Stimulated activated CD4-positive, alpha-beta T cell treated with anti-CD3 and anti-CD28 coated beads, Interleukin-2, amount 100 ng/mL, for 24 hours (primary cell): ENCODE data around the gene GRM5.
"Not testable (repeated sequence)": the region's sequence is repeated elsewhere in the genome, so short reads cannot be mapped to it uniquely, and the experiment has no call there.

Experiments
- DNase-seq, 2 donors: peaks; one replicate each; pipeline ENCODE4 v3.0.0-alpha.2; 2020

The GRM5 gene

DNA sequence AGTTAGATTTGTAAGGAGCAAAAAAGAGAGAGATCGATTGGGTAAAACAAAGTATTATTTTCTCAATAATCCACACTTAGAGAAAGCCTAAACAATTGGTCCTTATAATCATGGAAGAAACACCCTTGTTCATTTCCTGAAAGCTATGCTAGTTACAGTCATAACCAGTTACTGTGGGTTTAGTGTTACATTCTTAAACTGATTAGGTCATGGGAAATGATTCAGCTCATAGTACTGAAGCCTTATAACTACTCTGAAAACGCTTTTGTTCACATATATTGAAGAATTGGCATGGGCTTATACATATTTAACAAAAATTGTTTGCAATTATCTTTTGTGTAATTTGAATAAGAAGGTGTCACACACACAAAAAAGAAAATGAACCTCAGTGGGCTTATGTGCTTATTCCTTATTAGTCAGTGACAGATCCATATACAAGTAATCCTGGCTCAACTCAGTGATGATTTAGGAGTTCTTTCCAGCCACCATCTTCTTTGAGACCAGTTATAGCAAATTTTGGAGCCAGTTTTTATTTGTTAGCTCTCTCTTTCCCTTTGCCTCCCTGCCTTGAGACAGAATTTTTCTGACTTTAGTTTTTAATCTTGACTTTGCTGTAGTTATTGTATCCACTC, 529.8 kb downstream of the GRM5 start:
- no peak for DNase-seq

DNA sequence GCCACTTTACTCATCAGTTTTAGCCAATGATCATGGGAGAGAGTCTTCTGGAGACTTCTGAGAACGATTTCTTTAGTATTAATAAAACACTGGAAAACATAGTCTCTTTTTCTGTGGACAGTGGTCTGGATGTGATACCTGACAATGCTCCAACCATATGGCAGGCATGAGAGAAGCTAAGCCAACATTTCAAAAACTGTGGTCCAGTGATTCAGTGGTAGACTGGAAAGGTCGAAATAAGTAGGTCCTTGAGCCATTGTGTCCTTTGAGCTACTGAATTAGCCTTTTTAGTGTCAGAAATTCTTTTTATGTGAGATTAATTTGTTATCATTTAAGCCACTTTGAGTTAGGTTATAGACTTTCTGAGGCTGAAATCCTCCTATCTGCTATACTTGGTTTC, 530.5 kb downstream of the GRM5 start:
- no peak for DNase-seq

DNA sequence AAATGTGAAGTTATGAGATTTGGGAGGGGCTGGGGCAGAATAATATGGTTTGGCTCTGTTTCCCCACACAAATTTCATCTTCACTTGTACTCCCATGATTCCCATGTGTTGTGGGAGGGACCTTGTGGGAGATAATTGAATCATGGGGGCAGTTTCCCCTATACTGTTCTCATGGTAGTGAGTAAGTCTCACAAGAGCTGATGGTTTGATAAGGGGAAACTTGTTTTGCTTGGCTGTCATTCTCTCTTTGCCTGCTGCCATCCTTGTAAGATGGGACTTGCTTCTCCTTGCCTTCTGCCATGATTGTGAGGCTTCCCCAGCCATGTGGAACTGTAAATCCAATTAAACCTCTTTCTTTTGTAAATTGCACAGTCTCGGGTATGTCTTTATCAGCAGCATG, 531.1 kb downstream of the GRM5 start:
- DNase-seq: not testable (repeated sequence)

- no peak for DNase-seq
Observed at GRCh38 chr11:88534185-88534584, 531.6 kb downstream of the GRM5 start.

DNA sequence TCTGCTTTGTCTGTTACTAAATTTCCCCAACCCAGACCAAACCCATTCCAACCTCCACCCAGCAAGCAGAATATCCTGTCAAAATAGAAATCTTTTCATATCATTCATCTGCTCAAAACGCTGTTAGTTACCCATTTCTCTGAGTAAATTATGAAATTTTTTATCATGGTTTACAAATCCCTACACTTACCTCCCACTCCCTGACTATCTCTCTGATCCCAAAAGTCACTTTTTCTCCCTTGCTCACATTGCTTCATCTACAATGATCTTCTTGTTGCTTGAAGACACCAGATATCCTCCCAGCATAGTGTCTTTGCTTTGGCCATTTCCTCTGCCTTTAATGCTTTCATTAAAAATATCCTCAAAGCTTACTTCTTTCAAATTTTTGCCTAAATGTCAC, 532.8 kb downstream of the GRM5 start:
- no peak for DNase-seq

DNA sequence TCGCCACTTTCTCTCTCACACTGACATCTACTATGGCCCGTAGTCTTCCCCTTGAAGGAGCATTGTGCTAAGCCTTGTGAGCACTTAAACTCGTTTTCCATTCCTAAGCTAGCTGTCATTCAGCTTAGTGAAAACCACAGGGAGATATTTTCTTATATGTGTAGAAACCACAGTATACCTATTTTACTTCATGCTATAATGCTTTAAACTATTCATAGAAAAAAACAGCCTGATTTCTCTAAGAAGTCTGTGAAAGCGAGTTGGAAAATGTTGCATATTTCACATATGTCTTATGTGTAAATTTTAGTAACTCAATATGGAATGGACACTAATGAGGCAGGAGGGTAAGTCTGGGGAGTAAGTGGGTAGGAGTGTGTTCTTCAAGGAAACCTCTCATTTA, 534.0 kb downstream of the GRM5 start:
- no peak for DNase-seq

DNA sequence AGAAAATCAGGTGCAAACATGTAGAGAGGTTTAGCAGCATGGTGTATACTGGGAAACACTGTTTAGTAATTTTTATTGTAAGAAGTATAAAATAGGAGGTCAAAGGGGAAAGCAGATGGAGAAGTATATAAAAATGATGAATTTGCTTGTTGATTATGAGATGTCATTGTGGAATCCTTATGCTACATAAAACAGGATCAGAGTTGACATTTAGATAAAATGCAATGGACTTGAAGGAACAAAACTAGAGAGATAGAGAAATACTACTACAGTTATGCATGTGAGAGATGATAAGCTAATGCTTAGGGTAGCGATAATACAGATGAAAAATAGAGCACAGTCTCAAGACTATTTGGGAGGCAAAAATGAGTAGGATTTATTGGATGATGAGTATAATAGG, 536.4 kb downstream of the GRM5 start:
- DNase-seq: no peak

DNA sequence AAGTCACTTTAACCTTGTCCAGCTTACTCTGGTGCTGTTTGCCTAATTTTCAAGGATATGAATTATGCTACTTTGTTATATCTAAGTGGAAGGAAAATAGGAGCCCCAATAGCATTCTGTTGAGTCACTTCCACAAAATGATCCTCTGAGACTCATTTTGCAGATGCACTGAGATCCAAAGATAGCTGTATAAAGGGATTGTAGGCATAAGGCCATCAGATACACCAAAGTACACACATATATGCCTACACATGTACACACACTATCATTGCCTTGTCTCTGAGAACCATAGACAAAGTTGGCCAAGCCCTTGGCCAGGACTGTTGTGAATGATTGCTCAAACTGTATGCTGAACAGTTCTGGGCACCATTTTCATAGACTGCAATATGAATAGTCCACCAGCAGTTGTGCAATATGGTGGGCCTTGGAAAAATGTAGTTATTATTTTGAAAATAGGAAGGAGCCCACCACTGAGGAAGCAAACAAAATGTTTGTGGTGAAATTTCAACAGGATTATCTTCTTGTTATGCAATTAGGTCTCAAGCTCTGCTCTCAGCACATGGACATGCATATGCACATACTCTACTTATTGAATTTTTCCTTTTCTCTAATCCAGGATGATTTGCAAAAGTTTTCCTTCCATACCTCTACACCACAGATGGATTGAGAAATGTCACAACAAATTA, 542.3 kb downstream of the GRM5 start:
- DNase-seq: no peak

- DNase-seq: no peak
Observed at GRCh38 chr11:88522624-88523385, 543.0 kb downstream of the GRM5 start.

GRCh38 chr11:88521799-88522201, 544.0 kb downstream of the GRM5 start:
- DNase-seq: no peak

DNA sequence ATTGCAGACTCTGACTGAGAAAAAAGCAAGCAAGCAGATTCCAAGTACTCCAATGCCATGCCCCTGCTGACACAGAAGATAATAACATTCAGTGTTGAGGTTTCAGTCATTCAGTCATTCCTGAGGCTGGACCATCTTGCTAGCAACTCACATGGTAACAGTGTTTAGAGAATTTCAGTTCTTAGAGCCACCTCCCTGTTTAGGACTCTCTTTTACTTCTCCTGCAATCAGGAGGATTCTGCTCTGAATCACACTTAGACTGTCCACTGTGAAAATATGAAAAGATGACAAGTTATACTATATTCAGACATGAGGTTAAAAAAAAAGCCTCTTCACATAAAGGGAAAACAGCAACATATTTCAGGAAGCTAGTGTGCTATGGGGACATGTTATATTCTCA, 544.4 kb downstream of the GRM5 start:
- DNase-seq: no peak

DNA sequence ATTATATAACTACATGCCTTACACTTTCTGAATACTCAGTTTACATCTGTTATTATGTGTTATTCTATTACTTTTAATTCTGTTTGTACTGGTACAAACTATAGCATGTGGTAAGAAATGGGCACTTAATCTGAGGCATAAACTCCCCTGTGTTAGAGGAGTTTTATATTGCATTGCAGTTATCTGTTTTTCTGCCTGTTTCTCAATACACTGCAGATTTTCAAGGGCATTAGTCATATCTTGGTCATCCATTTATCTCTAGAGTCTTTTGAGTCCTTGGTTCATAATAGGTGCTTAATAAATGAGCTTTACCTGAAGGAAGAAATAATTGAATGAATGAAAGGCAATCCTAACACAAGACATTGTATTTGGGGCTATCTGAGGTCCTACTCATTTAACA, 545.4 kb downstream of the GRM5 start:
- no peak for DNase-seq

- no peak for DNase-seq
Observed at GRCh38 chr11:88515002-88515401, 550.8 kb downstream of the GRM5 start.

- DNase-seq: no peak
Observed at GRCh38 chr11:88511006-88511405, 554.8 kb downstream of the GRM5 start.

DNA sequence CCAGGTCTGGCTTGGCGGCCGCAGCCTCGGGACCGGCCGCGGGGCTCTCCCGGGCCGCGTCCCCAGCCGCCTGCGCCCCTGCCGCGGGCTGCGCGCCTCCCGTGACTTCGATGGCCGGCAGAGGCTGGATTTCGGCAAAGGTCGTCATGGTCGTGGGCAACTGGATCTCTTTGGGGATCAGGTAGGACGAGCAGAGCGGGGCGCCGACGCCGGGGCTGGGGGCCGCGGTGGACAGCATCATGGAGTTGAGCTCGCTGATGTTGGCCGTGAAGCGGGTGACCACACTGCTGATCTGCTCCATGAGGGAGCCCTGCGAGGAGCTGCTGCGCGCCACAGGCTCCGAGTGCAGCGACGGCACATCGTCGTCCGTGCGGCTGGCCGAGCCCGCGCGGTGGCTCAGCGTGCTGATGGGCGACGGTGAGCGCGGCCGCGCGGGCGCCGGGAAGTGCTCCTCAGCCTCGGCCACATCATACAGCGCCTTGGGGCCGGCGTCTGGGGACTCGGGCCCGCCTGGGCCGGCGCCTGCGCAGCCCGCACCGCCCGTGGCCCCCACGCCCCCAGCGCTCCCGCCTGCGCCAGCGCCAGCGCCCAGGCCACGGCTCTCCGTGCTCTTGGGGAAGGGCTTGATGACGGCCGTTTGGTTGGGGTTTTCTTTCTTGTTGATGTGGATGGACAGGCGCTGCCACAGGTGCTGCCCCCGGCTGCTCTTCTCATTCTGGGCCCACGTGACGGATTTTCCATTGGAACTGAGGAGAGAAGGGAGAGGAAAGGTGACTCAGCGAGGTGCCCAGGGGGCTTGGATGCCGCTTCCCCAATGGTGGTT, 556.8 kb downstream of the GRM5 start:
- DNase-seq: peak in 1 of 2 donors; percentile 45

DNA sequence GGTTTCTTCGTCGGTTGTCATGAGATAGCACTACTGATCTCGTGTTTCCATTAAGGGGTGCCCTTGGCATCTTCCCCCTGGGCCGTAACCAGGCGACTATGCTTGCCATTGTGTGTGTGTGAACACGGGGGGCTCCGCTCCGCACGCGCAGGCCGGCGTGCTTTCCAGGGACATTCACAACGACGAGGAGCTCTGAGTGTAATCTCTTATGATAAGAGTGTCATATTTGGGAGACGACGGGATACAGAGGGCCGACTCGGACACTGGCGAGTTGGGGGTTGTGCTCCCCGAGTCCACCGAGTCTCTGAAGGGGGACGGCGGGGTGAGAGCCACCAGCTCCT, 557.4 kb downstream of the GRM5 start:
- no peak for DNase-seq

DNA sequence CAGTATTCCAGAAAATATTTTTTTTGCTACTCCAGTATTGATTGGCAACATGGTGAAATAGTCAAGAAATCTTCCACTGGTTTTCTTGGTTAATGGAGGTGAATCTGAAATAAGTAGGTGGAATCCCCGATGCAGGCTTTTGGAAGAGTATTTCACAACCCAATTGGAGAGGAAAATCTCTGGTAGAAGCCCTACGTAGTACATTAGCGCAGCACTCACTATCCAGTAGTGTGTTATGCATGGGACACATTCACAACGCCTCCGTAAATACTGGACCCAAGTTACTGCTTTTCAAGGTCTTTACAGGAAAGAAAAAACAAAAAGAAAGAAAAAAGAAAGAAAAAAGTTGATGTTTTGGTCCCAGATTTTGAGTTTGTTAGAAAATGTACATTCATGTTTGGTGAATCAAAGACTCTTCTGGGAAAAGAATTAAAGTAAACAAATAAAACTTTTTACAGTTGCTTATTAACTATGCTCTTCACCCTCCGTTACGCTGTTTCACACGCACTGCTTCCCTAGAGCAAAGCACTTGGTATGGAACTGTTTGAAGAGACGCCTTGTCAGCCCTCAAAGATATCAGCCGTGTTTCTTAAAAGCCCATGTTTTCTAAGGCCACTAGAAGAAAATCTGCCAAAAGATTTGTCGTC, 557.9 kb downstream of the GRM5 start:
- no peak for DNase-seq

DNA sequence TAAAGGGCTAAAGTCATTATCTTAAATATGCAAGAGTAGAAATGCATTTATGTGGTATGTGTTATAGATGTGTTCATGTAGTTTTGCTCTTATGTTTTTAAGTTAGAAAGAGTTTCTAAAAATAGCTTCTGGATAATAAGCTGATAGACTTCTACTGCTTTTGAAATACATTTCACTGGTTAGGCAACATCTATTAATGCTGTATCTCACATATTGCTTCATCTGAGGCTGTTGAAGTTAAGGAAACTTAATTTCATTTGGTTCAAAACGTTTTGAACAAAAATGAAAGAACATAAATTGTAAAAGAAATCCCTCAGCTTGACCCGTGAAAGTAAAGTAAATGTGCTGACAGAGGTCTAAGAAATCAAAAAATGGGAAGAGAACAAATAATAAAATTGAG, 564.2 kb downstream of the GRM5 start:
- no peak for DNase-seq

DNA sequence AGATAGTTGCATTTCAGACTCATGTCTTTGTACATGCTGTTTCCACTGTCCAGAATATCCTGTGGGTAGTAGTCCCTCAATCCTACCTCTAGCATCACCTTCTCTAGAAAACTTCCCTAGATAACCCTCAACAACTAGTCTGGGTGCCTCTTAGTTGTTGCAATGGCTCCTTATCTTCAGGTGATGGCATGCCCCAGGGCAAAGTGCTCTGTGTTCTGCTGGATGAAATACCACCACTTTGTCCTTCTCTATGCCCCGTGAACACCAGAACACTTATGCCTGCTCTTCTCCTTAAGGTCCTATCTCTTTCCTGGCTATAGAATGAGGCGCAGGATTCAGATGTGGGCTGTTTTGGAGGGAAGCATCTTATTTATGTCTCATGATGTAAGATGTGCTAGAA, 569.9 kb downstream of the GRM5 start:
- no peak for DNase-seq

GRCh38 chr11:88494848-88495247, 570.9 kb downstream of the GRM5 start:
- no peak for DNase-seq

GRCh38 chr11:88491674-88492073, 574.1 kb downstream of the GRM5 start:
- DNase-seq: no peak

DNA sequence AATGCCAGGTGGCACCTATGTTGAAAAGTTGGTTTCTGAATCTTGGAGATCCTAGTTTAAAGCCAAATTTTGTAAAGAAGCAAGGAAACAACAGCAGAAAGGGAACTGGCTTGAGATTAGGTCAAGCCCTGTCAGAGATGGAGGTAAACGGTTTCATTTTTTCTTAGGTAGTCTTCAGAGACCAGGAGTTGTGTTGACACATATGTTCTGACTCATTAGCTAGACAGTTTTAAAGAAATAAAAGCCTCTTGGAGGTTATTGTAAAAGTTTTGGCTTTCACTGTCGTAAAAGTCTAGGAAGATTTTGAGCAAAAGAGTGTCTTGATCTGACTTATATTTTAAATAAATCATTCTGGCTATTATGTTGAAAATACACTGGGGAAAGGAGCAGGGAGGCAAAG, 576.8 kb downstream of the GRM5 start:
- DNase-seq: no peak

GRCh38 chr11:88487646-88488045, 578.1 kb downstream of the GRM5 start:
- no peak for DNase-seq
